Measurements from ENCODE around the gene SNRNP25.

Gene SNRNP25

DNA sequence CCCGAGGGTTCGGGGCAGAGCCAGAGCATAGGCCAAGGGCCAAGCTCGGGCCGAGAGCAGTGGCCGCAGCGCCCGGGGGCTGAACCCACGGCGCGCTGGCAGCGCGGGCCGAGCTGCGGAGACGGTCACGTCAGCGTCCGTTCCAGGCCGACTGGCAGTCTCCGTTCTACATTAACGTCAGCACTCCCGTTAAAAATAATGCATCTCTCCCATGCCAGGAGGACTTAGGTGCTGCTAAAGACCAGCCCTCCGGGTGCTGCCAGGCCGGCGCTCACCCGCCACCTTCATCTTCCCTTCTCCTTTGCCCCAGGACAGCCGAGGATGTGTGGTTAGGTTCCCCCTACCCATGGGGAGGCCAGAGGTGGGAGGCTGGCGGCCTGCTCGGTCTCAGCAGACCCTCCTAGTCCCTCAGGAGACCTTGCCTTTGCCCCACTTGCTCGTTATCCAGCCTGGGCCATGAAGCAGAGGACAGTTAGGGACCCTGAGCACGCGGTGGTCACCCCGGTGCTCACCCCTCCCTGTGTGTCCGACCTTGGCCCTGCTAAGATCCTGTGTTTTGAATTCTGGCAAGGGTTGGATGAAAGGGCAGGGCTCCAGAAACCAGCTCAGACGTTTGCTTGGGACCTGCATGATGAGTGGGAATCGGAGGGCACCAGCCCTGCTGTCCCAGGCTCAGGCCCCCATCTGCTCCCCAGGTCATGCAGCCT, 25.0 kb downstream of the SNRNP25 start:
- DNase-seq (ENCODE audit: low spot score), result peak; percentile 62

- DNase-seq (ENCODE audit: low spot score), result no peak
Observed at GRCh38 chr16:79151-80054, 25.8 kb downstream of the SNRNP25 start.

- DNase-seq (ENCODE audit: low spot score), result no peak
Observed at GRCh38 chr16:83060-83603, 29.5 kb downstream of the SNRNP25 start.

GRCh38 chr16:83781-84615, 30.4 kb downstream of the SNRNP25 start:
- DNase-seq (ENCODE audit: low spot score), result no peak

- DNase-seq (ENCODE audit: low spot score), result no peak
Observed at GRCh38 chr16:84718-85406, 31.2 kb downstream of the SNRNP25 start.

GRCh38 chr16:85407-85782, 31.8 kb downstream of the SNRNP25 start:
- no peak for DNase-seq (ENCODE audit: low spot score)

DNA sequence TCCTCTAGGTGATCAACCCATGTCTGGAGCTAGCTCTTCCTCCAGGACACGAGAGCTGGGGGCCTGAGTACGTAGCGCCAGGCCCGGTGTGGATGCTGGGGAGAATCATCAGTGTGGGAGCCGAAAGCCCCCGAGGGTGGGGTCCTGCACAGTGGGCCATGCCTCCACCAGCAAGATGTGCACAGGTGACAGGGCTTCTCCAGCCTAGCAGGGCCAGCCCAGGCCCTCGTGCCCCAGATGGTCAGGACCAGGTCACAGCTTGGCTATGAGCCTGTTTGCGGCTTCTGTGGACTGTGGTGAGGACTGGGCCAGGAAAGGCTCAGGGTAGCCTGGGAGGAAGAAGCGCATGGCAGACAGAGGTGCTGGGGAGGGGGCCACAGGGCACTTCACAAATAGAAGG, 32.2 kb downstream of the SNRNP25 start:
- DNase-seq (ENCODE audit: low spot score), result no peak

DNA sequence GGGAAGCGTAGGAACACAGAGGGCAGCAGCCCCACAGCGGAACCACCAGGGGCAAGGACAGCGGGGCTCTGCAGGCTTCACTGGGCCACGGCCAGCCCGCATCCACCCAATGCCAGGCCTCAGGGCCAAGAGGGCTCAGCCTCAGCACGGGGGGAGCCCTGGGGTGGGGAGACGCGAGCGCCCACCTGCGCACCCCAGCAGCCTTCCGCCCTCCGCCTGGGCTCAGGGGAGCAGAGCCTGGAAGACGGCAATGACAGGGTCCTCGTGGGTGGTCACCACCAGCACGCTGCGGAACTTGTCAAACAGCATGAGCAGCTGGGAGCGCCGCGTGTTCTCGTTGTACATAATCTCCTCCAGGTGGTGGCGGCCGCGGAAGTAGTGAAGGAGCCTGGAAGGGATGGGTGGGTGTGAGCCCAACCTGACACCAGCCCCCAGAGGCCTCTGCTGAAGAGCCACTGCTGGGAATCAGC, 32.9 kb downstream of the SNRNP25 start:
- DNase-seq (ENCODE audit: low spot score), result no peak

- no peak for DNase-seq (ENCODE audit: low spot score)
Observed at GRCh38 chr16:88613-89012, 35.0 kb downstream of the SNRNP25 start.

GRCh38 chr16:89391-90302, 36.0 kb downstream of the SNRNP25 start:
- no peak for DNase-seq (ENCODE audit: low spot score)

GRCh38 chr16:91484-91883, 37.9 kb downstream of the SNRNP25 start:
- no peak for DNase-seq (ENCODE audit: low spot score)

GRCh38 chr16:92431-93339, 39.1 kb downstream of the SNRNP25 start:
- no peak for DNase-seq (ENCODE audit: low spot score)

DNA sequence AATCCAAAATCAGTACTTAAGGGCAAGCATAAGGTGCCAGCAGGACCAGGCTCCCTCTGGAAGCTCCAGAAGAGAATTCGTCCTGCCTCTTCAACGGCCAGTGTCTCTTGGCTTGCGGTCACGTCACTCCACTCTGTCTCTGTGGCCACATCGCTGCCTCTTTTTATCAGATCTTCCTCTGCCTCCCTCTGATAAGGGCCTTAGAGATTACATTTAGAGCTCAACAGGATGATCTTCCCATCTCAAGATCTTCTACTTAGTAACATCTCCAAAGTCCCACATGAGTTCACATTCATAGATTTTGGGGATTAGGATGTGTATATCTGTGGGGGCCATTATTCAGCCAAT, 41.3 kb downstream of the SNRNP25 start:
- DNase-seq (ENCODE audit: low spot score), result no peak

GRCh38 chr16:96935-97381, 43.3 kb downstream of the SNRNP25 start:
- DNase-seq (ENCODE audit: low spot score), result peak; percentile 99

GRCh38 chr16:97822-98221, 44.2 kb downstream of the SNRNP25 start:
- DNase-seq (ENCODE audit: low spot score), result no peak

GRCh38 chr16:100989-101388, 47.4 kb downstream of the SNRNP25 start:
- DNase-seq (ENCODE audit: low spot score), result no peak

GRCh38 chr16:101586-101985, 48.0 kb downstream of the SNRNP25 start:
- no peak for DNase-seq (ENCODE audit: low spot score)

DNA sequence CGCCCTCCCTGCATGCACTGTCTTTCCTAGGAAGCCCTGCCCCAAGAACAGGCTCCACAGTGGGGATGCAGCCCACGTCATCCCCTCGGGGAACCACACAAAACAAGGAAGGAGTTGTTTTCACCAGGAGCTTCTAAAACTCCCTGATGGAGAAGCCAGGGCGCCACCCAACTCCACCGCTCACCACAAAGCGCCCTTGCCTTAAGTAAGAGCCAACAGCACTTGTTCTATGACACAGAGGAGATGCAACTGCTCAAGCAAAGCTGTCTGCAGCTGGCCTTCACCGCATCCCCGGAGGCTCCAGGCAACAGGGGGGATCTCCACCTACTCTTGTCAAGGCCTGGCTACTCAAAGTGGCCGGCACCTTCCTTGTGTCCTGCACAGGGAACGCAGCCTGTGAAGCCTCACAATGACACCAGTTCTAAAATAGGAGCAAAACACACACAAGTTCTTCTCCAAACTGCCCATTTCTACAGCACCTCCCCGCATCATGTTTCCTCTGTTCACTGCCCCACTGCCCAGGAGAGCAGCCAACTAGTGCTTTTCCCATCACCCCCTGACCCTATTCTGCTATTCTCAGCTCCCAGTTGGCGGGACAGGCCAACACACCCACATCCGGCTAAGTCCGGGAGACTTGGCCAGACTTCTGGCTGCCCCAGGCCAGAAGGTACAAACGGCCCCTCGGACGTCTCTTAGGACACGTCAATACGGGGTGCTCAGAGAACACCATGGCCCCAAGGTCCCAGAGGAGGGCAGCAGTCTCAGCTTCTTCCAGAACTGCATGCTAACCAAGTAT, 48.6 kb downstream of the SNRNP25 start:
- no peak for DNase-seq (ENCODE audit: low spot score)
